ENCODE data around the gene PCDH9.

DNA sequence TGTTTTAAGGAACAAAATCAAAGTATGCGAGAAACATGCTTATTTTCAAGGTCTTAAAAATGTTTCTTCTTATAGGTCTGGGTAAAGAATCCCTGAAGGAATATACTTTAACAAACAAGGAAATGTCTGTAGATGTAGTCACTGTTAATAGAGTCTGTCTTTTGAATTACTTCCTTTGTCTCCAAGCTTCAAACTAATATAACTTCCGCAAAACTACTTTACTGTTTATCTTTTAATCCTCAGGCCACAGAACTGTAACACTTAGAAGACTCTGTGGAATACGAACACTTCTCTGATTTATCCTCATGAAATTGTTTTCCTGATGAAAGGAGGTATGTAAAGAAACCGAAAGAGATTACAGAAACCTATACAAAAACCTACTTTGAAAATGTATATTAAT is 316.0 kb downstream of the PCDH9 start:
- TF ChIP-seq, protein P1, sequence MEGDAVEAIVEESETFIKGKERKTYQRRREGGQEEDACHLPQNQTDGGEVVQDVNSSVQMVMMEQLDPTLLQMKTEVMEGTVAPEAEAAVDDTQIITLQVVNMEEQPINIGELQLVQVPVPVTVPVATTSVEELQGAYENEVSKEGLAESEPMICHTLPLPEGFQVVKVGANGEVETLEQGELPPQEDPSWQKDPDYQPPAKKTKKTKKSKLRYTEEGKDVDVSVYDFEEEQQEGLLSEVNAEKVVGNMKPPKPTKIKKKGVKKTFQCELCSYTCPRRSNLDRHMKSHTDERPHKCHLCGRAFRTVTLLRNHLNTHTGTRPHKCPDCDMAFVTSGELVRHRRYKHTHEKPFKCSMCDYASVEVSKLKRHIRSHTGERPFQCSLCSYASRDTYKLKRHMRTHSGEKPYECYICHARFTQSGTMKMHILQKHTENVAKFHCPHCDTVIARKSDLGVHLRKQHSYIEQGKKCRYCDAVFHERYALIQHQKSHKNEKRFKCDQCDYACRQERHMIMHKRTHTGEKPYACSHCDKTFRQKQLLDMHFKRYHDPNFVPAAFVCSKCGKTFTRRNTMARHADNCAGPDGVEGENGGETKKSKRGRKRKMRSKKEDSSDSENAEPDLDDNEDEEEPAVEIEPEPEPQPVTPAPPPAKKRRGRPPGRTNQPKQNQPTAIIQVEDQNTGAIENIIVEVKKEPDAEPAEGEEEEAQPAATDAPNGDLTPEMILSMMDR (IDR thresholded peaks at IDR 0.05): no peak
- no peak for TF ChIP-seq POLR2A (IDR thresholded peaks at IDR 0.05)

All from heart left ventricle (tissue), 13 donors.